Measurements from ENCODE around the gene KRT15. TPM values are rescaled to one million over a fixed set of nuclear protein-coding genes. Genes with fewer than 3 reads are reported as not detected.

KRT15 gene
- total RNA-seq, 1 donor from 2014 or later = 0.20 TPM

- DNase-seq (ENCODE audit: low read depth in 2 of 2) = no peak
These were observed 12.6 kb downstream of the KRT15 start for GRCh38 chr17:41505809-41506767.

- DNase-seq (ENCODE audit: low read depth in 2 of 2) = no peak
These were observed 13.5 kb downstream of the KRT15 start, which contains the start of gene KRT13 for GRCh38 chr17:41505007-41505808. KRT13 (minus strand) TSS chr17:41505612; CDS start chr17:41505550, 62 bp downstream.

- no peak for DNase-seq (ENCODE audit: low read depth in 2 of 2)
These were observed 14.3 kb downstream of the KRT15 start for GRCh38 chr17:41504246-41504977.

GRCh38 chr17:41503202-41503601 lies 15.5 kb downstream of the KRT15 start:
- DNase-seq (ENCODE audit: low read depth in 2 of 2) = no peak

- DNase-seq (ENCODE audit: low read depth in 2 of 2) = peak; percentile 57 to 68
These were observed 18.4 kb downstream of the KRT15 start for GRCh38 chr17:41500131-41500911.

GRCh38 chr17:41499714-41500113 lies 19.0 kb downstream of the KRT15 start:
- no peak for DNase-seq (ENCODE audit: low read depth in 2 of 2)

GRCh38 chr17:41498276-41498675 lies 20.4 kb downstream of the KRT15 start:
- DNase-seq (ENCODE audit: low read depth in 2 of 2) = no peak

GRCh38 chr17:41496803-41497484 lies 21.7 kb downstream of the KRT15 start:
- peak; percentile 84 to 90 for DNase-seq (ENCODE audit: low read depth in 2 of 2)

GRCh38 chr17:41494524-41494923 lies 24.2 kb downstream of the KRT15 start:
- DNase-seq (ENCODE audit: low read depth in 2 of 2) = peak; percentile 29 to 45

GRCh38 chr17:41492771-41493170 lies 25.9 kb downstream of the KRT15 start:
- peak; percentile 80 to 88 for DNase-seq (ENCODE audit: low read depth in 2 of 2)

- peak; percentile 57 to 79 for DNase-seq (ENCODE audit: low read depth in 2 of 2)
These were observed 26.3 kb downstream of the KRT15 start for GRCh38 chr17:41492351-41492750.

GRCh38 chr17:41491476-41491875 lies 27.2 kb downstream of the KRT15 start:
- no peak for DNase-seq (ENCODE audit: low read depth in 2 of 2)

GRCh38 chr17:41490000-41490990 lies 28.4 kb downstream of the KRT15 start:
- peak in 1 of 2 donors; percentile 20 for DNase-seq (ENCODE audit: low read depth in 2 of 2)

- DNase-seq (ENCODE audit: low read depth in 2 of 2) = no peak
These were observed 29.2 kb downstream of the KRT15 start, which contains the start of gene KRT36 for GRCh38 chr17:41489531-41489930. KRT36 (minus strand) TSS chr17:41489910; CDS start chr17:41489864, 46 bp downstream.

GRCh38 chr17:41486809-41487530 lies 31.7 kb downstream of the KRT15 start:
- peak; percentile 19 to 46 for DNase-seq (ENCODE audit: low read depth in 2 of 2)

GRCh38 chr17:41486316-41486715 lies 32.4 kb downstream of the KRT15 start:
- no peak for DNase-seq (ENCODE audit: low read depth in 2 of 2)

GRCh38 chr17:41484920-41485904 lies 33.5 kb downstream of the KRT15 start:
- DNase-seq (ENCODE audit: low read depth in 2 of 2) = no peak
